Gastrocnemius medialis (tissue), 4 donors: ENCODE data around the gene SPINK8.

Experiments used
- CTCF ChIP-seq, 5 experiments: fragments of 450-650 bp in 3 of 5; fragments of 200-600 bp in 2 of 5; sonication (generic) in 2 of 5; IDR thresholded peaks in 4 of 5; conservative IDR thresholded peaks in 1 of 5; 1 replicate in 4 of 5; 2 replicates in 1 of 5; pipeline ENCODE4 v1.5.1; 2016 to 2019; ENCODE audit warnings: antibody characterized with exemption in 5 of 5, mild to moderate bottlenecking in 3 of 5, moderate library complexity in 3 of 5
- POLR2A ChIP-seq, 2 donors: fragments of 450-650 bp; IDR thresholded peaks; one replicate each; pipeline ENCODE4 v1.6.1; 2017; ENCODE audit warnings: antibody characterized with exemption in 2 of 2, mild to moderate bottlenecking in 2 of 2, moderate library complexity in 2 of 2

- no peak for TF ChIP-seq CTCF (IDR thresholded peaks at IDR 0.05 in 4 of 5, conservative IDR thresholded peaks at IDR 0.05 in 1 of 5)
- no peak for TF ChIP-seq POLR2A (IDR thresholded peaks at IDR 0.05)
Observed at GRCh38 chr3:48343432-48343831, 10.0 kb upstream of the SPINK8 start.
